IPS-15b (cell line): Measurements from ENCODE around the gene METTL9.
"Not testable (repeated sequence)": the region's sequence is repeated elsewhere in the genome, so short reads cannot be mapped to it uniquely, and the experiment has no call there.

Experiments used
- H3K27me3 ChIP-seq: one replicate; pipeline ENCODE4 v1.6.1; 2013; ENCODE audit warnings: low read length; ENCODE audit not compliant: control insufficient read depth, insufficient read depth
- H3K36me3 ChIP-seq: one replicate; pipeline ENCODE4 v1.6.1; 2013; ENCODE audit warnings: low read length; ENCODE audit not compliant: control insufficient read depth, insufficient read depth
- H3K4me1 ChIP-seq: one replicate; pipeline ENCODE4 v1.6.1; 2013; ENCODE audit warnings: mild to moderate bottlenecking, low read length; ENCODE audit not compliant: control insufficient read depth, insufficient read depth
- H3K4me3 ChIP-seq: one replicate; pipeline ENCODE4 v1.5.1; 2013; ENCODE audit warnings: low read depth, low read length
- H3K9ac ChIP-seq: one replicate; pipeline ENCODE4 v1.6.1; 2013; ENCODE audit warnings: low read depth, mild to moderate bottlenecking, low read length
- H3K9me3 ChIP-seq: one replicate; pipeline ENCODE4 v1.6.1; 2013; ENCODE audit warnings: mild to moderate bottlenecking, low read length; ENCODE audit not compliant: control insufficient read depth, insufficient read depth

Gene METTL9

DNA sequence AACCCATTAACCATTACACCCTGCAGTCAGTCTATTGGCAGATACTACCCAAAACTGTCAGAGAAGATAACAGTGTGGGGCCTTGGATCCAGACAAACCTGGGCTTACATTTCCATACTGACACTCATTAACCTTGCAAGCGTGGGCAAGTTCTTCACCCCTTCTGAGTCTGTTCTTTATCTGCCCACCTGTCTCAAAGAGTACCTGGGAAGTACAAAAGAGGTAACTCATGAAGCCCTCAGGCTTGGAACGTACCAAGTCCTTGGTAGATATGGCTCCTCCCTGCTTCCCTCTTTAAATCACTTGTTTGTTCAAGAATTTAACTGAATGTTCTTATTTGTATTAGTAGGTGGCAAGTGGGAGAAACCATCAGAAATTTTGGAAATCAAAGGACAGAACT is 55.5 kb downstream of the METTL9 start:
- H3K27me3 ChIP-seq = no peaks in the 10 kb centered on the region
- no peaks in the 10 kb centered on the region for H3K9me3 ChIP-seq
- H3K4me3 ChIP-seq = no peak overlapping the region
- no peaks in the 10 kb centered on the region for H3K4me1 ChIP-seq
- H3K36me3 ChIP-seq = no peaks in the 10 kb centered on the region
- no peak overlapping the region for H3K9ac ChIP-seq

DNA sequence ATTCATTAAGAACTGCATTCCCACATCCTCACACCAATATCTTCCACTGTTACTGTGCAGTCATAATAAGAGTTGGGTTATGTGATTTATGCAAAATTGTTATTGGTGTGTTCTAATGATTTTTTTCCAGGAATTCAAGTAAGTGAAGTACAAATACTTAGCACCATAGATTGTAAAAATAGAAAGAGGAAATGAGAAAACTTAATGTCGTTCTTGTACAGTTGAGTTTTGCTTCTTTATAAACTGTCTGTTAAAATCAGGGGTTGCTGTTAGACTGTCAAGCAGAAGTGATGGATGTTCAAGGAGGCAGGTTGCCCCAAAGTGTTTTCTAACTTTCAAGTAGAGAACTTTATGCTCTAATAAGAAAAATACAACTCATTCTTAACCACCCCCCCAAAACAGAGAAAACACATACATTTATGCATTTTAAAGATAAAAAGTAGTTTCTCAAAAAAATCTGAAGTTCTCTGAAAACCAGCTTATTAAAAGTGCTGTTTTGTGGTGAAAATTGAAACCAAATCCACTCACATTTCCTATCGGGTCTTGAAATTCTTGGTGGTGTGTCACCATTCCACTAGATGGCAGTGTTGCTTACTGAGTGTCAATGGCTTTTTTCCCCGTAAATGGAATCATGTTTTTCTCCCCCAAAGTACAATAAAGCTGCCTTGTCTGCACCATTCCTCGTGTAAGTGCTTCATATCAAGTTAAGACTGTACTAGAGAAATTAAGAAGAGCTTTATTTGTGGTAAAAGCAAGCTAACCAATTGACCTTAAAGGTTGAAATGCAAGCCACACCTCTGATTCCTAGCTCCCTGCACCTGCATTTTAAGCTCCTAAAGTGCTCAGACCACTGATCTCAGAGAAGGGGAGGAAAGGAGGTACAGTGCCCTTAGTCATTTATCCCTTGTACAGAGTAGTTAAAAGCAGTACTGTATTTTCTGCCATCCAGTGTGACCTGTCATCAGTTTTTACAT is 57.7 kb downstream of the METTL9 start:
- no peaks in the 10 kb centered on the region for H3K36me3 ChIP-seq
- H3K9ac ChIP-seq = no peak overlapping the region
- no peaks in the 10 kb centered on the region for H3K27me3 ChIP-seq
- no peaks in the 10 kb centered on the region for H3K4me1 ChIP-seq
- no peaks in the 10 kb centered on the region for H3K9me3 ChIP-seq
- H3K4me3 ChIP-seq = no peak overlapping the region

DNA sequence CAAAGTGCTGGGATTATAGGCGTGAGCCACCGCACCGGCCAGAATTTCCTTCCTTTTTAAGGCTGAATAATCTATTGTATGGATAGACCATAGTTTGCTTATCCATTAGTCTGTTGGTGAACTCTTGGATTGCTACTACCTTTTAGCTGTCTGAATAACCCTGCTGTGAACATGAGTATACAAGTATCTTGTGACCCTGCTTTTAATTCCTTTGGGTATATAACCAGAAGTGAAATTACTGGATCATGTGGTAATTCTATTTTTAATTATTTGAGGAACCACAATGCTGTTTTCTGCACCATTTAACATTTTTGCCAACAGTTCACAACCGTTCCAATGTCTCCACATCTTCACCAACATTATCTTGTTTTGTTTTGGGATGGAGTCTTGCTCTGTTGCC is 59.7 kb downstream of the METTL9 start:
- Histone ChIP-seq H3K36me3 (no peaks in the 10 kb centered on the region), H3K9me3 (no peaks in the 10 kb centered on the region), H3K27me3 (no peaks in the 10 kb centered on the region), H3K4me1 (no peaks in the 10 kb centered on the region), H3K4me3 (no peak overlapping the region), H3K9ac (no peak overlapping the region)

- Histone ChIP-seq H3K9ac (no peak within 1 kb of the TSS), H3K4me3 (peak within 1 kb of the TSS; percentile 50), H3K27me3 (no peaks in the 10 kb centered on the region), H3K4me1 (peaks cover 10% of the 10 kb centered on the region), H3K9me3 (no peaks in the 10 kb centered on the region), H3K36me3 (no peaks in the 10 kb centered on the region)
Observed at GRCh38 chr16:21663889-21664647, 64.7 kb downstream of the METTL9 start, which contains the start of gene OTOA. Gene OTOA, plus strand, starts transcription at chr16:21663968. Its CDS starts 14,547 bp downstream, at chr16:21678515.

DNA sequence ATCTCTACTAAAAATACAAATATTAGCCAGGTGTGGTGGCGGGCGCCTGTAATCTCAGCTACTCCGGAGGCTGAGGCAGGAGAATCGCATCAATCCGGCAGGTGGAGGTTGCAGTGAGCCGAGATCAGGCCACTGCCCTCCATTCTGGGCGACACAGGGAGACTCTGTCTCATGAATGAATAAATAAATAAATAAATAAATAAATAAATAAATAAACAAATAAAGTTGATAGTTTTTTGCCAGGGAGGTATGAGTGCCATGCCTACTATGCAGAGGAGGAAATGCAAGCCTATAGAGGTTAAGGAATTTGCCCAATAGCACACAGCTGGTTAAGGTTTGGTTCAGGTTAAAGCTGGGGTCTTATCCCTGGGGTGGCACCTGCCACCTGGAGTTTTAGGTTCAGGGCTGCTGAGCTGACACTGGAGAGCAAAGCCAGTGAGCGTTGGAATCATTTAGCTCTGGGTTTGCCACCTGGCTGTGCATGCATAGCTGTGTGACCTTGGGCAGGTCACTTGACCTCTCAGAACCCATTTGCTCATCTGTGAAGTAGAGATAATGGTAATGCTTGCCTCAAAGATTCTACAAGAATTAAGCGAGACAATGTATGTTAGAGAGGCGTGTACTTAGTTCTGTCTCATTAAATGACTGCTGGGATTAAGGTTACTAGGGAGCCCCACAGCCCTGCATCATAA is 65.6 kb downstream of the METTL9 start:
- no peaks in the 10 kb centered on the region for H3K27me3 ChIP-seq
- no peak overlapping the region for H3K9ac ChIP-seq
- H3K36me3 ChIP-seq = no peaks in the 10 kb centered on the region
- peaks cover 10% of the 10 kb centered on the region for H3K4me1 ChIP-seq
- no peaks in the 10 kb centered on the region for H3K9me3 ChIP-seq
- H3K4me3 ChIP-seq = no peak overlapping the region

GRCh38 chr16:21666772-21667171 is 67.4 kb downstream of the METTL9 start:
- Histone ChIP-seq H3K4me1 (peaks cover 10% of the 10 kb centered on the region), H3K9me3 (no peaks in the 10 kb centered on the region), H3K36me3 (no peaks in the 10 kb centered on the region), H3K9ac (no peak overlapping the region), H3K27me3 (no peaks in the 10 kb centered on the region), H3K4me3 (no peak overlapping the region)

GRCh38 chr16:21667575-21667974 is 68.2 kb downstream of the METTL9 start:
- Histone ChIP-seq H3K9ac (no peak overlapping the region), H3K27me3 (no peaks in the 10 kb centered on the region), H3K9me3 (no peaks in the 10 kb centered on the region), H3K36me3 (no peaks in the 10 kb centered on the region), H3K4me1 (peaks cover 10% of the 10 kb centered on the region), H3K4me3 (no peak overlapping the region)

DNA sequence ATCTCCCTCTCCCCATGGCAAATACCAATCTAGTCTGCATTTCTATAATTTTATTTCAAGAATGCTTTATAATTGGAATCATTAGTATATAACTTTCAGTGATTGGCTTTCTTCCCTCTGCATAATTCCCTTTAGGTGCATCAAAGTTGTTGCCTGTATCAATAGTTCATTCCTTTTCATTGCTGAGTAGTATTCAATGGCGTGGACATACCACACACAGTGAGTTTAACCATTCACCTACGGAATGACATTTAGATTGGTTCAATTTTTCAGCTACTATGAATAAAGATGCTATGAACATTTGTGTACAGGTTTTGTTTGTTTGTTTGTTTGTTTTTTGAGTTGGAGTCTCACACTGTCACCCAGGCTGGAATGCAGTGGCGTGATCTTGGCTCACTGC is 74.1 kb downstream of the METTL9 start:
- Histone ChIP-seq H3K27me3 (no peaks in the 10 kb centered on the region), H3K9me3 (no peaks in the 10 kb centered on the region), H3K36me3 (no peaks in the 10 kb centered on the region), H3K9ac (no peak overlapping the region), H3K4me3 (no peak overlapping the region), H3K4me1 (no peaks in the 10 kb centered on the region)

DNA sequence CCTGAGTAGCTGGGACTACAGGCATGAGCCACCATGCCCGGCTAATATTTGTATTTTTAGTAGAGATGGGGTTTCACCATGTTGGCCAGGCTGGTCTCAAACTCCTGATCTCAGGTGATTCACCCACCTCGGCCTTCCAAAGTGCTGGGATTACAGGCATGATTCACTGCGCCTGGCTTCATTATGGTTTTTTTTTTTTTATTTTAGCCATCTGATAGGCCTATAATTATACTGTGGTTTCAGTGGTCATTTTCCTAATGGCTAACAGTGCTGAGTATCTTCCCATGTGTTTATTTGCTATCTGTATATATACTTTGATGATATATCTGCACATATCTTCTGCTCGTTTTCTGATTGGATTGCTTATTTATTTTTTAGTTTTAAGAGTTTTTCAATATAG is 75.1 kb downstream of the METTL9 start:
- H3K4me3 ChIP-seq, H3K9me3 ChIP-seq, H3K36me3 ChIP-seq: not testable (repeated sequence)

DNA sequence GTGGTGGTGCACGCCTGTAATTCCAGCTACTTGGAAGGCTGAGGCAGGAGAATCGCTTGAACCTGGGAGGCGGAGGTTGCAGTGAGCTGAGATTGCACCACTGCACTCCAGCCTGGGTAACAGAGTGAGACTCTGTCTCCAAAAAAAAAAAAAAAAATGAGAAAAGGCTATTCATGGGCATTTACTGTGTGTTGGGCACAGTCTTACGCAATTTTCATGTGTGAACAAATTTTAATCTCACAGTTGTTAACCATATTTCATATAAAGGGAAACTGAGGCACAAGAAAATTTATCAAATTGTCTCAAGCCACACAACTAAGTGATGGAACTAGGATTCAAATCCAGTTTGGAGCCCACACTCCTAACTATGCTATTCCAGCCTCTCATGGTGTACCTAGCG is 81.3 kb downstream of the METTL9 start:
- H3K9me3 ChIP-seq, H3K4me3 ChIP-seq, H3K27me3 ChIP-seq, H3K4me1 ChIP-seq, H3K9ac ChIP-seq, H3K36me3 ChIP-seq: not testable (repeated sequence)

More for the DNA sequence above, 75.1 kb downstream of the METTL9 start:
- H3K9ac ChIP-seq, H3K27me3 ChIP-seq, H3K4me1 ChIP-seq: not testable (repeated sequence)

- no peaks in the 10 kb centered on the region for H3K9me3 ChIP-seq
- H3K9ac ChIP-seq = no peak overlapping the region
- no peak overlapping the region for H3K4me3 ChIP-seq
- H3K4me1 ChIP-seq = no peaks in the 10 kb centered on the region
- no peaks in the 10 kb centered on the region for H3K36me3 ChIP-seq
- H3K27me3 ChIP-seq = no peaks in the 10 kb centered on the region
Observed at GRCh38 chr16:21683184-21683583, 83.8 kb downstream of the METTL9 start.
